Peyer's patch (tissue), 4 donors: ENCODE results near the gene DDC.

Source experiments
- CTCF ChIP-seq, 6 experiments: fragments of 450-650 bp in 4 of 6; fragments of 200-600 bp in 2 of 6; sonication (generic) in 1 of 6; IDR thresholded peaks; one replicate each; pipeline ENCODE4 v1.5.1; 2017 to 2019; ENCODE audit warnings: antibody characterized with exemption in 6 of 6, mild to moderate bottlenecking in 3 of 6, moderate library complexity in 1 of 6
- POLR2A ChIP-seq, 2 donors: fragments of 450-650 bp; IDR thresholded peaks; one replicate each; pipeline ENCODE4 v1.5.1; 2017; ENCODE audit warnings: antibody characterized with exemption in 2 of 2, mild to moderate bottlenecking in 2 of 2, moderate library complexity in 2 of 2

GRCh38 chr7:50466815-50467585 lies 98.2 kb downstream of the DDC start:
- TF ChIP-seq POLR2A (IDR thresholded peaks at IDR 0.05) (no peak), CTCF (IDR thresholded peaks at IDR 0.05) (no peak)
